Neuronal stem cell (in vitro differentiated cells): ENCODE measurements around the gene RPL10L.

ENCODE experiments used
- DNase-seq: peaks from one replicate; pipeline ENCODE4 v3.0.0-alpha.2; 2013; ENCODE audit warnings: low spot score
- H2AFZ ChIP-seq: one replicate; pipeline ENCODE4 v1.6.1; 2013; ENCODE audit warnings: mild to moderate bottlenecking, low read length, inconsistent platforms
- H2AK5ac ChIP-seq: 2 replicates; pipeline ENCODE4 v1.6.1; 2013; ENCODE audit warnings: low read depth, mild to moderate bottlenecking, inconsistent platforms, low read length, moderate library complexity, mixed read lengths
- H2BK120ac ChIP-seq: 2 replicates; pipeline ENCODE4 v1.6.1; 2013; ENCODE audit warnings: low read depth, mild to moderate bottlenecking, inconsistent platforms, low read length, moderate library complexity, mixed read lengths
- H2BK12ac ChIP-seq: one replicate; pipeline ENCODE4 v1.6.1; 2013; ENCODE audit warnings: low read length, inconsistent platforms
- H2BK15ac ChIP-seq: 2 replicates; pipeline ENCODE4 v1.6.1; 2013; ENCODE audit warnings: mild to moderate bottlenecking, low read length, inconsistent platforms, mixed read lengths
- H2BK5ac ChIP-seq: one replicate; pipeline ENCODE4 v1.6.1; 2013; ENCODE audit warnings: inconsistent platforms, mild to moderate bottlenecking, low read length, moderate library complexity
- H3K14ac ChIP-seq: one replicate; pipeline ENCODE4 v1.6.1; 2013; ENCODE audit warnings: low read length, inconsistent platforms
- H3K18ac ChIP-seq: 2 replicates; pipeline ENCODE4 v1.6.1; 2013; ENCODE audit warnings: low read length, inconsistent platforms
- H3K23ac ChIP-seq: 2 replicates; pipeline ENCODE4 v1.6.1; 2013; ENCODE audit warnings: low read depth, mild to moderate bottlenecking, mixed read lengths, low read length, inconsistent platforms; ENCODE audit not compliant: poor library complexity
- H3K27ac ChIP-seq: replicated peaks from 3 replicates; pipeline ENCODE4 v1.5.1; 2013; ENCODE audit warnings: low read length, inconsistent platforms
- H3K27me3 ChIP-seq, 3 experiments: 2 replicates each; pipeline ENCODE4 v1.6.1; 2013; ENCODE audit warnings: low read length in 3 of 3, mild to moderate bottlenecking in 2 of 3, inconsistent platforms in 1 of 3, low read depth in 1 of 3, mixed read lengths in 1 of 3, moderate library complexity in 1 of 3; ENCODE audit not compliant: control insufficient read depth in 3 of 3, insufficient read depth in 3 of 3
- H3K36me3 ChIP-seq, 2 donors: replicated peaks in 1 of 2; 2 replicates each; pipeline ENCODE4 v1.6.1; 2013; ENCODE audit warnings: low read length in 2 of 2; ENCODE audit not compliant: control insufficient read depth in 2 of 2, insufficient read depth in 2 of 2
- H3K4ac ChIP-seq: 2 replicates; pipeline ENCODE4 v1.6.1; 2013; ENCODE audit warnings: inconsistent platforms, mild to moderate bottlenecking, low read length, moderate library complexity
- H3K4me1 ChIP-seq, 2 donors: 1 replicate in 1 of 2; 2 replicates in 1 of 2; pipeline ENCODE4 v1.6.1; 2013; ENCODE audit warnings: low read length in 2 of 2, low read depth in 1 of 2; ENCODE audit not compliant: control insufficient read depth in 2 of 2, insufficient read depth in 1 of 2
- H3K4me2 ChIP-seq: one replicate; pipeline ENCODE4 v1.6.1; 2013; ENCODE audit warnings: mild to moderate bottlenecking, low read length, inconsistent platforms; ENCODE audit not compliant: insufficient read depth, poor library complexity, severe bottlenecking
- H3K4me3 ChIP-seq, 2 donors: 2 replicates each; pipeline ENCODE4 v1.5.1; 2013; ENCODE audit warnings: low read length in 2 of 2, mild to moderate bottlenecking in 2 of 2, inconsistent platforms in 1 of 2, moderate library complexity in 1 of 2
- H3K79me1 ChIP-seq: one replicate; pipeline ENCODE4 v1.6.1; 2013; ENCODE audit warnings: low read depth, mild to moderate bottlenecking, inconsistent platforms, low read length, moderate library complexity
- H3K9ac ChIP-seq: one replicate; pipeline ENCODE4 v1.6.1; 2013; ENCODE audit warnings: mild to moderate bottlenecking, low read depth, low read length, inconsistent platforms; ENCODE audit not compliant: poor library complexity
- H3K9me3 ChIP-seq, 2 donors: replicated peaks in 1 of 2; 2 replicates each; pipeline versions ENCODE3 to v1.6.1; 2013; ENCODE audit warnings: low read length in 2 of 2, mild to moderate bottlenecking in 2 of 2, inconsistent platforms in 1 of 2, low read depth in 1 of 2, mixed read lengths in 1 of 2, moderate library complexity in 1 of 2; ENCODE audit not compliant: control insufficient read depth in 2 of 2, insufficient read depth in 1 of 2
- H4K8ac ChIP-seq: one replicate; pipeline ENCODE4 v1.6.1; 2013; ENCODE audit warnings: low read depth, mild to moderate bottlenecking, inconsistent platforms, low read length, moderate library complexity
- H4K91ac ChIP-seq: one replicate; pipeline ENCODE4 v1.6.1; 2013; ENCODE audit warnings: low read length, low read depth, mild to moderate bottlenecking, inconsistent platforms; ENCODE audit not compliant: poor library complexity
- WGBS, 2 donors: extraction: QIAGEN DNeasy Blood & Tissue Kit; methylation state at CpG; one replicate each; pipeline ENCODE4 v1.1.7; 2013; ENCODE audit warnings: missing lambda C conversion rate in 2 of 2, mixed read lengths in 1 of 2; ENCODE audit not compliant: insufficient read length in 2 of 2, insufficient replicate concordance in 1 of 2; ENCODE audit errors: extremely low coverage in 2 of 2; 5-methylcytosine and 5-hydroxymethylcytosine counted together

Gene RPL10L

GRCh38 chr14:46626876-46627275 lies 24.7 kb downstream of the RPL10L start:
- H2AK5ac ChIP-seq: no peak overlapping the region
- no peak overlapping the region for H3K18ac ChIP-seq
- H3K36me3 ChIP-seq: no peaks in the 10 kb centered on the region
- H3K27me3 ChIP-seq: no peaks in the 10 kb centered on the region
- no peak overlapping the region for H4K91ac ChIP-seq
- no CpG with 5 or more reads among the region's 3 CpGs for WGBS, 2 donors
- no peaks in the 10 kb centered on the region for H3K9me3 ChIP-seq
- no peak overlapping the region for H2BK5ac ChIP-seq
- no peak overlapping the region for H3K9ac ChIP-seq
- H3K14ac ChIP-seq: no peak overlapping the region
- H3K4me3 ChIP-seq: no peak overlapping the region
- no peak for DNase-seq
- H3K4me2 ChIP-seq: no peak overlapping the region
- no peak overlapping the region for H2BK15ac ChIP-seq
- no peak overlapping the region for H3K23ac ChIP-seq
- no peak overlapping the region for H2BK12ac ChIP-seq
- no peak overlapping the region for H2BK120ac ChIP-seq
- peaks cover 0 to 2% of the 10 kb centered on the region in 2 donors for H3K4me1 ChIP-seq
- H4K8ac ChIP-seq: no peak overlapping the region
- peak overlapping the region; percentile 41 for H2AFZ ChIP-seq
- no peaks in the 10 kb centered on the region for H3K79me1 ChIP-seq
- H3K27ac ChIP-seq: no peak overlapping the region
- no peak overlapping the region for H3K4ac ChIP-seq
